ENCODE measurements around the gene CALM1. TPM values are rescaled to one million over a fixed set of nuclear protein-coding genes. Genes with fewer than 3 reads are reported as not detected.

CALM1 gene
- total RNA-seq, 4 donors from 2014 or later: 106 to 240 (median 182) TPM

DNA sequence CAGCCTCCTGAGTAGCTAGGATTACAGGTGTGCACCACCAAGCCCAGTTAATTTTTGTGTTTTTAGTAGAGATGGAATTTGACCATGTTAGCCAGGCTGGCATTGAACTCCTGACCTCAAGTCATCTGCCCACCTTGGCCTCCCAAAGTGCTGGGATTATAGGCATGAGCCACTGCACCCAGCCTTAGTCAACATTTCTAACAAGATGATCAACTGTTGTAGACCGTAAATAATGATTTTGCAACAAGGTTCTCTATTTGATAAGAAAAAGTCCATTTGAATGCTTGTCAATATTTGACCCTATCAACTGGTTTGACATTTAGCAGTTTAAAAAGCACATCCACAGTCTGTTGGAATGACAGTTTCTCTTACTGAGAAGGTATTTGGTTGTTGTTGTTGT lies 39.9 kb upstream of the CALM1 start:
- no peak overlapping the region for H3K4me3 ChIP-seq (ENCODE audit: low read depth, poor library complexity, severe bottlenecking)
- DNase-seq (ENCODE audit: low spot score in 2 of 2): no peak
- intact Hi-C loops (cut with DNase I; ENCODE audit: low total_unique reads): no loop called here
- no peak for TF ChIP-seq POLR2A (IDR thresholded peaks at IDR 0.05)
- no peak for TF ChIP-seq CTCF (IDR thresholded peaks at IDR 0.05)
- 96% methylated on average over 1 of the region's 1 CpG for WGBS, 2 donors

DNA sequence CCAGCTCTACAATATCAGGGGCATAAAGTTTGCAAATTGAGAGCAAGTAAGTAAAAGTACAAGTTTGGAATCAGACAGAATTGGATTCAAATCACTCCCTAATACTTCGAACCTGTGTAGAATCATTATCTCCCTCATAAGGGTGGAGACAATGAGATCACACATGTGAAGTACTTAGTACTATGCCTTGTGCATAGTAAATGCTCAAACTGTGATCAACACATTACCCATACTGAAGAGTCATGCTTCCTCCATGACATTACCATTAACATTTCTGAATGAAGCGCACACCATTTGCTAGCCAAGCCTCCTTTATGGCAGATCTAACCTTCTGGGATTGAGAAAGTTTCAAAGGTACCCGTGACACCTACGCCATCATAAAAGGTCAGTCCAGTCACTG lies 38.5 kb upstream of the CALM1 start:
- no peak for DNase-seq (ENCODE audit: low spot score in 2 of 2)
- intact Hi-C loops (cut with DNase I; ENCODE audit: low total_unique reads): no loop called here
- TF ChIP-seq CTCF (IDR thresholded peaks at IDR 0.05): no peak
- no peak for TF ChIP-seq POLR2A (IDR thresholded peaks at IDR 0.05)
- WGBS, 2 donors: 94 to 98% methylated on average over 4 of the region's 4 CpGs
- no peak overlapping the region for H3K4me3 ChIP-seq (ENCODE audit: low read depth, poor library complexity, severe bottlenecking)

- 85 to 88% methylated on average over 7 of the region's 7 CpGs for WGBS, 2 donors
- intact Hi-C loops (cut with DNase I; ENCODE audit: low total_unique reads): no loop called here
- no peak overlapping the region for H3K4me3 ChIP-seq (ENCODE audit: low read depth, poor library complexity, severe bottlenecking)
- TF ChIP-seq CTCF (IDR thresholded peaks at IDR 0.05) (no peak), POLR2A (IDR thresholded peaks at IDR 0.05) (no peak)
- no peak for DNase-seq (ENCODE audit: low spot score in 2 of 2)
Measured at GRCh38 chr14:90361865-90362557, 34.8 kb upstream of the CALM1 start.

DNA sequence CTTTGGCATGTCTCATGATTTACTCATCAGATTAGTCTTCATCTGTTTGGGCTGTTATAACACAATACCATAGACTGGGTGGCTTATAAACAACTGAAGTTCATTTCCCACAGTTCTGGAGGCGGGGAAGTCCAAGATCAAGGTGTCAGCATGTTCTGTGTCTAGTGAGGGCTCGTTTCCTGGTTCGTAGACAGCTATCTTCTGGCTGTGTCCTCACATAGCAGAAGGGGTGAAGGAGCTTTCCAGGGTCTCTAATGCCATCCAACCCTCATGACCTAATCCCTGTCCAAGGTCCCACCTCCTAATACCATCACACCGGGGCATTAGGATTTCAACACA lies 34.3 kb upstream of the CALM1 start:
- H3K4me3 ChIP-seq (ENCODE audit: low read depth, poor library complexity, severe bottlenecking): no peak overlapping the region
- WGBS, 2 donors: 86 to 92% methylated on average over 4 of the region's 4 CpGs
- no peak for DNase-seq (ENCODE audit: low spot score in 2 of 2)
- intact Hi-C loops (cut with DNase I; ENCODE audit: low total_unique reads): no loop called here
- TF ChIP-seq CTCF (IDR thresholded peaks at IDR 0.05) (no peak), POLR2A (IDR thresholded peaks at IDR 0.05) (no peak)

DNA sequence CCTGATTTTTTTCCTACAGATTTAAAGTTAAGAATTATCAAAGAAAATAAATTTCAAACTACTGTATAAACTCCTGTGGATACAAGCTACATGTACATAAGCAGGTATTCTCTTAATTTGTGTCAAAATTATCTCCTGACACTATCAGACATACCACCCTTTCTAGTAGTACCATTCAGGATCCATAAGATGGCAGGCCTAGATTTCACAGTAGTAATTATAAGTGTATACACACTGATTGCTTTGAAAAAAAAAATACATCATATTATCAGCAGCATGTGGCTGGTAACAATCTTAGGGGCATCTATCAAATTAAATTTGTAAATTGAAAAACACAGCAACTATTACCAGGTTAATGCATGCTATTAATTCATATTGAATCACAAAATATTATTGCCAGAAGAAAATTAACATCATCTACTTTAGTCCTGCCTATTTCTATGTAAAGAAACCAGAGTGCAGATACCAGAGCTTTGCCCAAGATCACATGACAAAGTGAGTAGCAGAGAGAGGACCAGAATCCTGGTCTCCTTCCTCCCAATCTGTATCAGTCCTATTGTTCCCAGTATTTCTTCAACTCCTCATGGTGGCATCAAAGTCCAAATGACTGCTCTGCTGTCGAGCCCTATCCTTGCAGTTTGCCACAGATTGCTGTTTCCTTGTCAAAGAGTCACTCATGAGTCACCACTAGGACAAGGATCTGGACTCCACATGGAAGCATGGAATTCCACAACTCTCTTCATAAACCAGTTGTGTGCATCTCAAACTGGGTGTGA lies 27.7 kb upstream of the CALM1 start:
- no peak for DNase-seq (ENCODE audit: low spot score in 2 of 2)
- 56 to 67% methylated on average over 1 of the region's 1 CpG for WGBS, 2 donors
- no peak overlapping the region for H3K4me3 ChIP-seq (ENCODE audit: low read depth, poor library complexity, severe bottlenecking)
- no peak for TF ChIP-seq POLR2A (IDR thresholded peaks at IDR 0.05)
- TF ChIP-seq CTCF (IDR thresholded peaks at IDR 0.05): no peak
- intact Hi-C loops (cut with DNase I; ENCODE audit: low total_unique reads): no loop called here

All from lower leg skin (tissue), 4 donors.